ENCODE results near the gene LOXHD1. TPM values are rescaled to one million over a fixed set of nuclear protein-coding genes. Genes with fewer than 3 reads are reported as not detected.
A peak's percentile ranks its signal among the peaks of the same experiment; 100 is the strongest.

LOXHD1 gene
- total and polyA plus RNA-seq, 2 donors from 2014 or later = 0.25 TPM; not detected in 1

DNA sequence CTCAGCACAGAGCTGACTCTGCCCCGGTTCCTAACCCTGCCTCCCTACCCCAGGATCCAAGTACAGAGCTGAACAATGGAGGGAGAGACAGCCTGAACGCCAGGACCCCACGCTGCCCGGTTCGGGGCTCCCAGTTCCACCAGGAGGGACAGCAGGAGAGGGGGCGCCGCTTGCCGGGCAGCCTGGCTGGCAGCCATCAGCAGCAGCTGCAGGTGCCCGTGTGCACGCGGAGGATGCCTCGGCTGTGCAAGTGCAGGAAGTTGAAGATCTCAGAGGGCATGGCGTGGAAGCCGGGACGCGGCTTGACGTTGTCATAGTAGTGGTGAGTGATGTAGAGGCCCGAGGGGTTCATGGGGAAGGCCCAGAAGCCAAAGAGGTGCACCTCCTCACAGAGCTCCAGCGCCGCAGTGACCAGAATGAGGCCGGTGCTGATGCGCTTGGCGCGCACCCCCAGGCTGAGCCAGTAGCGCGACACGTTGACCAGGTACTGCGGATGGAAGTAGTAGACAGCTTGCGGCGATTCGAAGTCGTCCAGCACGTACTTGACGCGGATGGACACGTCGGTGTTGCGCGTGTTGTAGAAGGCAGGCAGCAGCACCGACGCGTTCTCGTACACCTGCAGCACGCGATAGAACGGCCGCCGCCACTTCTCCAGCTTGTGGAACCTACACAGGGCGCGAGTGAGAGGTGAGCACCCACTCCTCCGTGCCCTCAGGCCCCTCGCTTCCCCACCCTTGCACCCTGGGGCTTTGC lies 23.0 kb upstream of the LOXHD1 start:
- intact Hi-C loops (cut with DNase I) = no loop called here
- Histone ChIP-seq H3K9me3 (ENCODE audit: control insufficient read depth in 2 of 3, insufficient read depth in 1 of 3, low read length in 3 of 3) (no peaks in the 10 kb centered on the region), H3K4me3 (ENCODE audit: low read length in 3 of 3) (no peak overlapping the region), H3K4me1 (ENCODE audit: control insufficient read depth in 2 of 3, insufficient read depth in 2 of 3, low read depth in 1 of 3, low read length in 3 of 3) (peaks cover 2 to 21% (median 3%) of the 10 kb centered on the region in 3 donors), H3K27me3 (ENCODE audit: control insufficient read depth, insufficient read depth, low read length) (no peaks in the 10 kb centered on the region), H3K36me3 (ENCODE audit: control insufficient read depth in 2 of 3, insufficient read depth in 3 of 3, low read length in 3 of 3) (no peaks in the 10 kb centered on the region), H3K27ac (ENCODE audit: low read depth in 2 of 2, low read length in 2 of 2) (no peak overlapping the region), H3K9ac (ENCODE audit: low read length in 3 of 3) (no peak overlapping the region)
- FAIRE-seq (no peak), DNase-seq (peak in 1 of 5 donors; percentile 66)
- TF ChIP-seq, protein P1, sequence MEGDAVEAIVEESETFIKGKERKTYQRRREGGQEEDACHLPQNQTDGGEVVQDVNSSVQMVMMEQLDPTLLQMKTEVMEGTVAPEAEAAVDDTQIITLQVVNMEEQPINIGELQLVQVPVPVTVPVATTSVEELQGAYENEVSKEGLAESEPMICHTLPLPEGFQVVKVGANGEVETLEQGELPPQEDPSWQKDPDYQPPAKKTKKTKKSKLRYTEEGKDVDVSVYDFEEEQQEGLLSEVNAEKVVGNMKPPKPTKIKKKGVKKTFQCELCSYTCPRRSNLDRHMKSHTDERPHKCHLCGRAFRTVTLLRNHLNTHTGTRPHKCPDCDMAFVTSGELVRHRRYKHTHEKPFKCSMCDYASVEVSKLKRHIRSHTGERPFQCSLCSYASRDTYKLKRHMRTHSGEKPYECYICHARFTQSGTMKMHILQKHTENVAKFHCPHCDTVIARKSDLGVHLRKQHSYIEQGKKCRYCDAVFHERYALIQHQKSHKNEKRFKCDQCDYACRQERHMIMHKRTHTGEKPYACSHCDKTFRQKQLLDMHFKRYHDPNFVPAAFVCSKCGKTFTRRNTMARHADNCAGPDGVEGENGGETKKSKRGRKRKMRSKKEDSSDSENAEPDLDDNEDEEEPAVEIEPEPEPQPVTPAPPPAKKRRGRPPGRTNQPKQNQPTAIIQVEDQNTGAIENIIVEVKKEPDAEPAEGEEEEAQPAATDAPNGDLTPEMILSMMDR (IDR thresholded peaks at IDR 0.05; ENCODE audit: borderline replicate concordance, extremely low read depth, insufficient read depth) = no peak

DNA sequence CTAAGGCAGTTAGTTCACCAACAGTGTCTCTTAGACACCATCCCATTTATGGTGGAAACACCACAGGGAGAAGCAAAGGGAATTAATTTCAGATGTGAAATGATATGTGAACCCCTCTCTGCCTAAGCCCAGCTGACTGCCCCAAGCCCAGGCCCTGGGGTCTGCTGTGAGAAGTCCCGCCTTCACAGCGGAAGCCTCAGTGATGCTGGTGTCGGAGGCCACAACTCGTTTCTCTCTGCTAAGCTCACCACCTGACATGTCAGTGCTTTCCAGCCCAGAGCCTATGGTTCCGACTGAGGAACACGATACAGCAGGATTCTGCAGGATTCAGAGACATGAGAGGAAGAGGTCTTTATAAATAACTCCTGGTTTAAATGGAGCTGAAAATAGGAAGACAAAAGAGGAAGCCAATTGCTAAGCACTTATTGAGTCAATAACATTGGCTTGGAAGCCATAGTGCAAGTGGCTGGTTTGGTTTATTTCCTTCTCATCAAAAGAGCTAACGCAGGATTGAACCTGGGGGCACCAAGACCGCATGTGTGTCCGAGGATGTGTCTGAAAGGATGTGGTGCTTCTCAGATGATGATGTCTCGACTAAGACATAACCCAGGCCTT lies 21.9 kb upstream of the LOXHD1 start:
- no peak for FAIRE-seq
- no peak overlapping the region for H3K27ac ChIP-seq (ENCODE audit: low read depth in 2 of 2, low read length in 2 of 2)
- TF ChIP-seq, protein P1 (IDR thresholded peaks at IDR 0.05; ENCODE audit: borderline replicate concordance, extremely low read depth, insufficient read depth) = no peak
- H3K9me3 ChIP-seq (ENCODE audit: control insufficient read depth in 2 of 3, insufficient read depth in 1 of 3, low read length in 3 of 3) = no peaks in the 10 kb centered on the region
- no peak overlapping the region for H3K4me3 ChIP-seq (ENCODE audit: low read length in 3 of 3)
- H3K36me3 ChIP-seq (ENCODE audit: control insufficient read depth in 2 of 3, insufficient read depth in 3 of 3, low read length in 3 of 3) = no peaks in the 10 kb centered on the region
- peak overlapping the region in 1 of 3 donors; percentile 38 for H3K9ac ChIP-seq (ENCODE audit: low read length in 3 of 3)
- no peaks in the 10 kb centered on the region for H3K27me3 ChIP-seq (ENCODE audit: control insufficient read depth, insufficient read depth, low read length)
- peaks cover 2 to 21% (median 3%) of the 10 kb centered on the region in 3 donors for H3K4me1 ChIP-seq (ENCODE audit: control insufficient read depth in 2 of 3, insufficient read depth in 2 of 3, low read depth in 1 of 3, low read length in 3 of 3)
- intact Hi-C loops (cut with DNase I) = no loop called here
- DNase-seq = no peak

DNA sequence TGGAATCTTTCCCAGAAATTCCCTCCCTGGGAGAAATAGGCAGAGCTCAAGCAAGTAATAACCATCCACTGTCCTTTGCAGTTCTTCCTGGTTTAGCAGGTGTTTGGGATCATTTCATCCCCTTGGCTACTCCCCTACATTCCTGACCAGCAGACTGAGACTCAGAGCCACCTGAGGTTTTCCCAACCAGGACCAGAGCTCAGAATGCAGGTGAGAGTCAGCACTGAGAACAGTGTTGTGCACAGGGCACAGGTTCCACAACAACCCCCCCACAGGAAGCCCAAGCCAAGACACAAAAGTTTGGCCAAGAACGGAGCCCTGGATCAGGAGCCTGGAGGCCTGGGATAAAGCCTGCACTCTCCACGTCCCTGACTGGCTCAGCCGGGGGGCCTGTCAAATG lies 21.0 kb upstream of the LOXHD1 start:
- no peak for FAIRE-seq
- H3K27me3 ChIP-seq (ENCODE audit: control insufficient read depth, insufficient read depth, low read length) = no peaks in the 10 kb centered on the region
- H3K4me3 ChIP-seq (ENCODE audit: low read length in 3 of 3) = no peak overlapping the region
- no peak overlapping the region for H3K27ac ChIP-seq (ENCODE audit: low read depth in 2 of 2, low read length in 2 of 2)
- intact Hi-C loops (cut with DNase I) = no loop called here
- peaks cover 2 to 21% (median 3%) of the 10 kb centered on the region in 3 donors for H3K4me1 ChIP-seq (ENCODE audit: control insufficient read depth in 2 of 3, insufficient read depth in 2 of 3, low read depth in 1 of 3, low read length in 3 of 3)
- peak overlapping the region in 1 of 3 donors; percentile 38 for H3K9ac ChIP-seq (ENCODE audit: low read length in 3 of 3)
- H3K36me3 ChIP-seq (ENCODE audit: control insufficient read depth in 2 of 3, insufficient read depth in 3 of 3, low read length in 3 of 3) = no peaks in the 10 kb centered on the region
- no peaks in the 10 kb centered on the region for H3K9me3 ChIP-seq (ENCODE audit: control insufficient read depth in 2 of 3, insufficient read depth in 1 of 3, low read length in 3 of 3)
- TF ChIP-seq, protein P1 (IDR thresholded peaks at IDR 0.05; ENCODE audit: borderline replicate concordance, extremely low read depth, insufficient read depth) = no peak
- peak in 2 of 5 donors; percentile 41 to 53 for DNase-seq
